HG02571 (cell line): ENCODE measurements around the gene STMND1.
"Not testable (repeated sequence)": the region's sequence is repeated elsewhere in the genome, so short reads cannot be mapped to it uniquely, and the experiment has no call there.

ENCODE experiments used
- ATAC-seq: cut with Tn5 transposase; IDR thresholded peaks from one replicate; pipeline ENCODE4 v1.9.1; 2021; ENCODE audit warnings: mild to moderate bottlenecking, moderate library complexity; ENCODE audit not compliant: unreplicated experiment

The STMND1 gene

GRCh38 chr6:17101422-17102257 lies at the start of gene STMND1:
Gene STMND1 (plus strand): TSS chr6:17102050. CDS start chr6:17102258, 208 bp downstream.
- no peak for ATAC-seq

DNA sequence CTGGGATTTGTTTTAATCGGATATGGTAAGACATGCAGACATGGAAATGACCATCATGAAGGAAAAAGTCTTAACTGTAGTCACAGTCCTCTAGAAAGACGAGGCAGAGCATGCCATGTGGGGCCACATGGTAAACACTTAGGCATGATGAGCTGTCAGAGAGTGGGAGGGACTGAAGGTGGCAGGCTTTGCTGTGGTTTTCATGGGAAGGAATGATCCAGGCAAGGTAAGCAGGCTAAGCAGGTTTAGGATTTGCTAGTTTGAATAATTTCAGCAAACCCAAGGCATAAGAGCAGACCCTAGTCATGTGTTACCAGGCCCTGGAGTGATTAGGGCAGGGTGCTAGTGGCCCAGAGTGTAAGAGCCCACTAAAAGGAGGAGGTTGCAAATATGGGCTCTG lies 47.2 kb upstream of the STMND1 start:
- ATAC-seq: no peak

DNA sequence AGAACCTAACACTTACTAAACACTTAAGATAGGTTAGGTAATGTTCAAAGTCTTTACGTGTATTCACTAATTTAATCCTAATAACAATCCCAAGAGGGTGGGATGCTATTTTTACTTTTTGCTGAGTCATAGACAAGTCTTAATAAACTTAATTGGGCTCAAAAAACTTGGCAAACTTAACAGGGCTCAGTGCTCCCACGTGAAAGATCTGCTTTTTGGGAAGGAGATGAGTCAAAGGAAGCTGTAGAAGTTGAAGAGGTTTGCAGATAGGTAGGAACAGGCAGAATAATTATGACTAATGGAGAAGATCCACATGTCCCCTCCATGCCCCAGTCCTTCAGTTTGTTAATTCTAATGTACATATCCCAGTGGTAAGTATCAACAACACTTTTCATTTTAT lies 44.5 kb upstream of the STMND1 start:
- no peak for ATAC-seq

DNA sequence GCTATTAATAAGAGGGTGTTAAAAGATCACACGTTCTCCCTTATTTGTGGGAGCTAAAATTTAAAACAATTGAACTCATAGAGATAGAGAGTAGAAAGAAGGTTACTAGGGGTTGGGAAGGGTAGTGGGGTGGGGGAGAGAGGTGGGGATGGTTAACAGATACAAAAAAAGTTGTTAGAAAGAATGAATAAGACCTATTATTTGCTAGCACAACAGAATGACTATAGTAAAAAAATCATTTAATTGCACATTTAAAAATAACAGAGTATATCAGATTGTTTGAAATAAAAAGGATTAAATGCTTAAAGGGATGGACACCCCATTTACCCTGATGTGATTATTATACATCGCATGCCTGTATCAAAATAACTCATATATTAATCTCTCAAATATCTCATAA lies 43.3 kb upstream of the STMND1 start:
- no peak for ATAC-seq

GRCh38 chr6:17059022-17059421 lies 42.8 kb upstream of the STMND1 start:
- no peak for ATAC-seq

DNA sequence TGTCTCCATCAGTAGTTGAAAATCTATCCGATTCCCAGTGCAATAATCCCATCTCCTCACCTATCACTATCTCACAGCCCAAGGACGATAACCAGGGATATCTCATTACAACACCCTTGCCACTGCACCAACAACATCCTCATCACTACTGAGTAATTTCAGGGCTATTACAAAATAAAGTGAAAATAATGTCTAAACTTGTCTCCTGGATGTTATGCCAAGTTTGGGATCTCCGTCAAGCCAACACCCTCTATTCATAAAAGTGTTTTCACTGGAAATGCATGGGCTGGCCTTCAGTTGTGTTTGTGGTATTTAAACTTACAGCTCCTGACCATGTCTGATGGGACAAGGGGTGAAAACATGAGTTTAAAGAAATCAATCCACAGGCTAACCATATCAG lies 42.0 kb upstream of the STMND1 start:
- no peak for ATAC-seq

DNA sequence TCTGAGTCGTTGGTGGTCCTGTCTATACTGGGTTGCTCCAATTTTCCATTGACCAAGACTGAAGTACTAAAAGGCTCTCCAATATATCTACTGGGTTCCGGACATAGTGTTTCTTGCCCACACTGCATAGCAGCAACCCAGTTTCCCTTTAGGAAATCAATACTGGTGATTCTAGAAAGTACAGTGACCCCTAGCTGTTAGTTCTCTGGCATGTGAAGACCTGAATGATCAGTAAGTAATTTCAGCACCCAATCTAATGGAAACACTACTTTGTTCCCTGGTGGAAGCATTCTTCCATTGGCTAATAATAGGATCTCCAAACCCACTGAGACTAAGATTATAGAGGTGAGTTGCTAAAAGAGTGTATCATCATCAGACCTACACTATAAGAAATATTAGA lies 40.8 kb upstream of the STMND1 start:
- no peak for ATAC-seq

DNA sequence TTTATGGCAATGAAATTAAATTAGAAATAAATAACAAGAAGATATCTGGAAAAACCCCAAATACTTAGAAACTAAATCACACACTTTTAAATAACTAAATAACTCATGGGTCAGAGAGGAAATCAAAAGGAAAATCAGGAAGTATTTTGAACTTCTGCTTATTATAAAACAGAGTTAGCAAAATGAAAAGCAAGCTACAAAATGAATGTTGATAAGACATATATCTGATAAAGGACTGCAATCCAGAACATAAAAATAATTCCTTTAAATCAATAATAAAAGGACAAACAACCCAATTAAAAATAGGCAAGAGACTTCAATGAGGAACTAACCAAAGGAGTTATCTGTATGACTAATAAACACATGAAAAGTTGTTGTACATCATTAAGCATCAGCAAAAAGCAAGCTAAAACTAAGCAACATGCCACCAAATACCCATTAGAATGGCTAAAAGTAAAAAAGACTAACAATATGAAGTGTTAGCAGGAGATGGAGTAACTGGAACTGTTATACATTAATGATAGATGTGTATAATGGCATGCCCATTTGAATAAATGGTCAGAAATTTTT lies 38.9 kb upstream of the STMND1 start:
- no peak for ATAC-seq

DNA sequence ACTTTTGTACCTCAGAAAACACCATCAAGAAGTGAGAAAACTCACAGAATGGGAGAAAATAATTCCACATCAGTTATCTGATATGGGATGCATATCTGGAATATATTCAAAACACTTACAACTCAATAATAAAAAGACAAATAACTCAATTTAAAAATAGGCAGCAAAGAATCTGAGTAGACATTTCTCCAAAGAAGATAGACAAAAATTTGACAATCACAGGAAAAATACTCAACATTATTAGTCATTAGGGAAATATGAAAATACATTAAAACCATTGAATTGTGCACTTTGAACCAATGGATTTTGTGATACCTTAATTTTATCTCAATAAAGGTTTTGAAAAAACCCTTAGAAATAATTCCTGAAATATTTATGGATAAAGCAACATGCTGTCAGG lies 36.9 kb upstream of the STMND1 start:
- ATAC-seq: no peak

DNA sequence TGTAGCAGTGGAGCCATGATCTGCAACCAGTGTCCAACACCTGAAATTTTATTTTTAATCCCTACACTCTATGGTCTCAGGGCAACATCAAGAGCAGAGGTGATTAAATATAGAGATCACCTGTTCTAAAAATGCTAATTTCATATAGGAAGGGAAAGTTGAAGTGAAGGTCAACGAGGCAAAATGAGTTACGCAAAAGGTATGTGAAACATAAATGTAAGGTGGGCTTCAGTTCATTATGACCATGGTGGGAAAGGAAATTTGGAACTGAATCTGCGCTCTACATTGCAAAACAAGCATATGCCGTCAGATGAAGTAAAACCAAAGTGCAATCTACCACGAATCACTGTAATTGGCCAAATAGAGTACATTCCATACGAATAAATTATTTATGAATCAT lies 35.2 kb upstream of the STMND1 start:
- ATAC-seq: no peak

GRCh38 chr6:17068972-17069371 lies 32.9 kb upstream of the STMND1 start:
- not testable (repeated sequence) for ATAC-seq

GRCh38 chr6:17070400-17070799 lies 31.4 kb upstream of the STMND1 start:
- ATAC-seq: not testable (repeated sequence)

DNA sequence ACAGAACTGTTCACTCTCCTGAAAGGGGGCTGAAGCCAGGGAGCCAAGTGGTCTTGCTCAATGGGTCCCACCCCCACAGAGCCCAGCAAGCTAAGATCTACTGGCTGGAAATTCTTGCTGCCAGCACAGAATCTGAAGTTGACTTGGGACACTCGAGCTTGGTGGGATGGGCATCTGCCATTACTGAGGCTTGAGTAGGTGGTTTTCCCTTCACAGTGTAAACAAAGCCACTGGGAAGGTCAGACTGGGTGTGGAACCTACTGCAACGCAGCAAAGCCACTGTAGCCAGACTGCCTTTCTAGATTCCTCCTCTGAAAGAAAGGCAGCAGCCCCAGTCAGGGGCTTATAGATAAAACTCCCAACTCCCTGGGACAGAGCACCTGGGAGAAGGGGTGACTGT lies 28.3 kb upstream of the STMND1 start:
- not testable (repeated sequence) for ATAC-seq

GRCh38 chr6:17081273-17081672 lies 20.6 kb upstream of the STMND1 start:
- no peak for ATAC-seq

DNA sequence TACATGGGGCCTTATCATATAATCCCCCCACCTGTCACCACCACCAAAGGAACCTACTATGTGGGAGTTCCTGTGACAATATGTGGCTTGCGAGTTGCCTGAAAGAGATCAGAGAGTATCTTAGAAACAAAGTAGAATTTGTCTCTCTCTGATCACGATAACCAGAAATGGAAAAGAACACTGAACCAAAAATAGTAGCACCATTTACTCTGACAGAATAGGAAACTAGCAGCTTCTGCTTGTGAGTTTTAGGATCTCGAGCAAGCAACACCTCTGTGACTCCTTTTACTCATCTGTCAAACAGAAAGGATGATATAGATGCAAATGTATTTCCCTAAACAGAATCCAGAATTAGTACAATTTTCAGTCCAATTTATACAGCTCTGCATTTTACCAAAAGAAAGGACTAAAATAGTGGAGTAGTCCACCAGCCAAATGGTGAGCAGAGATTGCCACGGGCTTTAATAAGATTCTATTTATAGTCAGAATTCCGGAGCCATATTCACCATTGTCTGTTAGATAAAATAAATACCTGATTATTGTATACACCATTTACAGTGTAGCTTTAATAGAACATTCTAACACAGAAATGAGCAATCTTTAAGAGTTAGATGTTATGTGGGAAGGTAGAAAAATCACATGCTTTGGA lies 19.9 kb upstream of the STMND1 start:
- ATAC-seq: no peak

DNA sequence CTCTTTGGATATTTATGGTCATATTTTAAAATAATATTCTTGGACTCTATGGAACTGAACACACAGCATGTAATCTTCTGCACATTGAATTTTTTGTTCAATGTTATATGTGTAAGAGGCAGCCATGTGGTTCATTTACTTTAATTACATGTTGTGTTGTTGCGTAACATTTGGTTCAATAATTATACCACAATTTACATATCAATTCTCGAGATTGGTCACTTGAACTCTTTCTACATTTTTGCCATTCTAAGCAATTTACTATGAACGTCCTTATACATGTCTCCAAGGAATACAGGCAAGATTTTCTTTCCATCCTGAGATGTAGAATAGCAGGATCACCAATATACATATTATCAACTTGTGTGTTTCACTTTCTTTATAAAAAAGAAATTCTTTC lies 18.5 kb upstream of the STMND1 start:
- ATAC-seq: no peak

DNA sequence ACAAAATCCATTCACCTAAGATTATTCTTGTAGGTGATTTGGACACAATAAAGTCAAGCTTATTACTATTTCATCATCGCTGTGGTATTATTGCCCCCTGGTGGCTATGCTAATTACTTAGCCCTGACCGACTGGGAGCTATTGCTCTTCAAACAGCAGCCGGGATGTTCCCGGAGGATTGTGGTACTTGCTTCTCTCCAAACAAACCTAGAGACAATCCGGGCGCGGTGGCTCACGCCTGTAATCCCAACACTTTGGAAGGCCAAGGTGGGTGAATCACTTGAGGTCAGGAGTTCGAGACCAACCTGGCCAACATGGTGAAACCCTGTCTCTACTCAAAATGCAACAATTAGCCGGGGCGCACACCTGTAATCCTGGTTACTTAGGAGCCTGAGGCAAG lies 15.4 kb upstream of the STMND1 start:
- ATAC-seq: no peak

DNA sequence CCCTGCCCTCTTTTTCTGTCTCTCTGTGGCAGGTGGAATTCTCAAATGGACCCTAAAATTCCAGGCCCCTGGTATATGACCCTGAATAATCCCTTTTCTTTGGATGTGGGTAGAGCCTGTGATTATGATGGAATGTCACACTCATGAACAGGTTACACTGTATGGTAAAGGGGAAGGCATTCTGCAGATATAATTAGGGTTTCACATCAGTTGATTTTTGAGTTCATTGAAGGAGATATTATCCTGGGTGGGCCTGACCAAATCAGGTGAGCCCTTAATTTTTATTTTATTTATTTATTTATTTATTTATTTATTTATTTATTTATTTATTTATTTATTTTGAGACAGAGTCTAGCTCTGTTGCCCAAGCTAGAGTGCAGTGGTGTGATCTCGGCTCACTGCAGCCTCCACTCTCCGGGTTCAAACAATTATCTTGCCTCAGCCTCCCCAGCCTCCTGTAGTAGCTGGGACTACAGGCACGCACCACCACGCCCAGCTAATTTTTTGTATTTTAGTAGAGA lies 13.7 kb upstream of the STMND1 start:
- ATAC-seq: no peak

GRCh38 chr6:17091122-17091521 lies 10.7 kb upstream of the STMND1 start:
- ATAC-seq: no peak

GRCh38 chr6:17093686-17094085 lies 8.2 kb upstream of the STMND1 start:
- no peak for ATAC-seq

DNA sequence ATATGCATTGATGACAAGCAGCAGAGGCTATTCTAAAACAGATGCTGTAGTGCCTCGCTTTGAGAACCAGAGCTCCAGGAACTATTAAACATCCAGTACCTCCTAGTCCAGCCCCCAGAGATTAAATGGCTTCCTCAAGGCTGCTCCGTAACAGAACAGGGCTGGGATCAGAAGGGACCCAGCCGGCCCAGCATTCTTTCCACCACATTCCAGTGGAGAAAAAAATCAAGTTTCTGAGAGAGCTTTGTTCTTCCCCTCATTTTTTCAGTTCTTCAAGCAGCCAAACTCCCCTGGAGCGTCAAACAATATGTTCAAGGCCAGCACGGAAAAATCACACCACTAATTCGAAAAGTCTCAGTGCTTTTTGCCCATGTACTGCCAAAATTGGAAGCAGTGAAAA lies 5.8 kb upstream of the STMND1 start:
- ATAC-seq: no peak

- ATAC-seq: no peak
Observed at GRCh38 chr6:17096652-17097051, 5.2 kb upstream of the STMND1 start.
